Activated naive CD8-positive, alpha-beta T cell treated with anti-CD3 and anti-CD28 coated beads, Interleukin-2, amount 50 U/mL, for 16 hours (primary cell): Measurements from ENCODE around the gene HMGXB4.
"Not testable (repeated sequence)": the region's sequence is repeated elsewhere in the genome, so short reads cannot be mapped to it uniquely, and the experiment has no call there.

Source experiments
- DNase-seq: peaks from one replicate; pipeline ENCODE4 v3.0.0-alpha.2; 2020; ENCODE audit warnings: low read depth, low spot score

HMGXB4 gene

GRCh38 chr22:35257321-35258190, at the start of gene HMGXB4:
Gene HMGXB4, plus strand, starts transcription at chr22:35257493. Its CDS starts 4,898 bp downstream, at chr22:35262391.
- DNase-seq: peak; percentile 65

- no peak for DNase-seq
Measured at GRCh38 chr22:35208003-35208402, 49.3 kb upstream of the HMGXB4 start.

GRCh38 chr22:35209203-35209602, 48.1 kb upstream of the HMGXB4 start:
- no peak for DNase-seq

DNA sequence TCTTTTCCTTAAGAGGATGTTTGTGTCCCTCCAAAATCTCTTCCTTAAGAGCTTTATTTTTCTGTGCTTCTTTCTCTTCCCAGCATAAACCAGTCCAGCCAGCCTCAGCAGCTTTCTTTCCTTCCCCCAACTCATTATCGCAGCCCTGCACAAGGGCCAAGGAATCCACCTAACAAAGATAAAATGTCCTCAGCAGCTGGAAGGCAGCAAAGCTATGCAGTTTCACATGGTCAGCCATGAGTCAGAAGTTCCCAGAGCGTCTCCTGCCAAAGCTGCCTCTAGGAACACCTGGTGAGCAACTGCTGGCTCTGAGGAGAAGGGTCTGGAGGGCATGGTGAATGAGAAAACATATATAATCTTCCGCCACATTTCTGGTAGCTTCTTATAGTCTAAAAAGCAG, 45.3 kb upstream of the HMGXB4 start:
- no peak for DNase-seq

- no peak for DNase-seq
Measured at GRCh38 chr22:35212996-35213395, 44.3 kb upstream of the HMGXB4 start.

- DNase-seq: no peak
Measured at GRCh38 chr22:35214968-35215367, 42.3 kb upstream of the HMGXB4 start.

DNA sequence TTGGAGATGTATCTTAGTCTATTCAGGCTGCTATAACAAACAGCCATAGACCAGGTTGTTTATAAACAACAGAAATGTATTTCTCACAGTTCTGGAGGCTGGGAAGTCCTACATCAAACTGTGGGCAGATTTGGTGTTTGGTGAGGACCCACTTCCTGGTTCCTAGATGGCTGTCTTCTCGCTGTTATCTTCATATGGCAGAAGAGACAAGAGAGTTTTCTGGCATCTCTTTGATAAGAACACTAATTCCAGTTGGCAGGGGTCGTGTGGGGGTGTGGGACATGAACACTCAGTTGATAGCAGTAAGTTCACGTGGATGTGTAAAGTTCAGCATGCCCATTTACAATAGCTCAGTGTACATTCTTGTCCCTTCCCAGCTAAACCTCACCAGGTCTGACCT, 41.3 kb upstream of the HMGXB4 start:
- no peak for DNase-seq

DNA sequence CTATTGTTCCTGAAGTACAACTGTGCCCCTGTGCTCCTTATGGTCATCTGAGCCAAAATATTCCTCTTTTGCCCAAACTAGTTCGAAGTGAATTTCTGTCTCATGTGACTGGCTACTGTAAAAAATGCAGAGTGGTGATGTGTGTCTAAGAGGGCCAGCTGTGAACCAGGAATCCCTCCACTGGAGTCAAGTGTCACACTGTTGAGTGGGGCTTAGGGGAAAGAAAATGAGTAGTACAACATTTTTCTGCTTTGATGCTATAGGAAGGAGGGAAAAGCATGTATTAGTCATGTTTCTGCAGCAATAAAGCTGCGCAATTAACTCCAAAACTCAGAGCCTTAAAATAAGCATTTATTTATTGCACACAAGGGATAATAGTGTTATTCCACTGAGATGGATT, 39.8 kb upstream of the HMGXB4 start:
- DNase-seq: no peak

GRCh38 chr22:35218079-35218478, 39.2 kb upstream of the HMGXB4 start:
- DNase-seq: no peak

DNA sequence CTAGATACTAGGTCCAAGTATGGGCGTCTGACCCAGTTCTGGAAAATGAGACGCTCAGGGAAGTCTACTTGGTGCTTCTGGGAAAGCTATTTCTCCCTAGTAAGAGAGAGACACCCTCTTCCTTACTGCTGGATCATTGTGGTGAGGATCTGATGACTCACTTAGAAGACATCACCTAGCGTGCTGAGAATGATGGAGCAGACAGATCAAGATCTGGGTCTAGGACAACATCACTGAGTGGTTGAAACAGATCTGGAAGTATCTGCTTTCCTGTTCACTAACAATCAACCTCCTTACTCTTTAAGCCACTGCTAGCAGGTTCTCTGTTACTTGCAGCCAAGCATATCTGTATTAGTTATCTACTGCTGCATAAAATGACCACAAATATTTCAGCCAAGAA, 38.3 kb upstream of the HMGXB4 start:
- no peak for DNase-seq

GRCh38 chr22:35220221-35220620, 37.1 kb upstream of the HMGXB4 start:
- DNase-seq: no peak

DNA sequence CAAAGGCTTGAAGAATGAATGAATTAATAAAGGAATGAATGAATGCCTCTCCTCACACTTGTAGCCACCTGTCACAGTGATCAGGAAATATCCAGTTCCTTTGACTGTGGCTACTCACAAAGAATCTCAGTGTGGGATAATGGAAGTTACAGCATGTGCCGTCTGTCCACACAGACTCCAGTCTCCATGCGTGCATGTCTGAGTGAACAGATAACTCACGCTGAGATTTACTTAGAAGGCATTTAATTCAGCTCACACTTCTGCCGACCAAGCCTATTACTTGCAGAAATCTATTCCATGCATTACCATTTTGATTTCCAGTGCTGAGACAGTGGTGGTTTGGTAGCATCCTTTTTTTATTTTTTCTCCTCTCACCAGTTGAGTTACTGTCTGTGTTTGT, 32.3 kb upstream of the HMGXB4 start:
- no peak for DNase-seq

GRCh38 chr22:35226958-35227647, 30.2 kb upstream of the HMGXB4 start:
- DNase-seq: no peak

GRCh38 chr22:35229865-35230264, 27.4 kb upstream of the HMGXB4 start:
- DNase-seq: no peak

DNA sequence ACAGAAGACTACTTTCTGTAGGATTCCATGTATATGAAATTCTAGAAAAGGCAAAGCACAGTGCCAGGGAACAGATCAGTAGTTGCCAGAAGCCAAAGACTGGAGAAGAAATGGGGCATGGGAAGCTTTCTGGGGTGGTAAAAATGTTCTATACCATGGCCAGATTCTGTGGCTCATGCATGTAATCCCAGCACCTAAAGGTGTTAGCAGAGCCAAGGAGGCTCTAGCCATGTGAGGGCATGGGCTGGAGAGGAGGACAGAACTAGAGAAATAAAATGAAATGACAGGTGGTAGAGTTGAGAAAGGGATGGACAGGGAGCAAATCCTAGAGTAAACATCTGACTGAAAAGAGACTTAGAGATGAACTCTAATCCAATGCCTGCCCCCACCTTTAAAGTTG, 26.9 kb upstream of the HMGXB4 start:
- no peak for DNase-seq

GRCh38 chr22:35230839-35231584, 26.3 kb upstream of the HMGXB4 start:
- DNase-seq: no peak

GRCh38 chr22:35231585-35232084, 25.7 kb upstream of the HMGXB4 start:
- DNase-seq: peak; percentile 33

- DNase-seq: not testable (repeated sequence)
Measured at GRCh38 chr22:35238749-35239148, 18.5 kb upstream of the HMGXB4 start.

DNA sequence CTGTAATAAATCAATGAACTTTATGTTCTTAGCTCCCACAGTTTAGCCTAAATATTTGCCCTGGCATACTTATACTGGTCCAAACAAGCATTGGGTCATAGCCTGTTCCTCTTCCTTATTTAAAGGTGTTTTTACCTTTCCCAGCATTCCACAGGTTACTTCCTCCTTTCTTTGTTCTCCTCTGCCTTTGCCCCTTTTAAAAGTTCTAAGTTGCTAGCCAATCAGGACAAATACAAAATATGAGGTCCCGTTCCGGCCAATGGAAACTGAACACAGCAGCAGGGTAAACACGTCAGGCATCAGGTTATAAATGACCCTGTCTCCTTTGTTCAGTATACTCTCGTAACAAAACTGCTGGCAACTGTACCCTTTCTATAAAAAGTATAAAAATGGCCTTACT, 12.8 kb upstream of the HMGXB4 start:
- not testable (repeated sequence) for DNase-seq

- no peak for DNase-seq
Measured at GRCh38 chr22:35250156-35250555, 7.1 kb upstream of the HMGXB4 start.

GRCh38 chr22:35253946-35254345, 3.3 kb upstream of the HMGXB4 start:
- no peak for DNase-seq

DNA sequence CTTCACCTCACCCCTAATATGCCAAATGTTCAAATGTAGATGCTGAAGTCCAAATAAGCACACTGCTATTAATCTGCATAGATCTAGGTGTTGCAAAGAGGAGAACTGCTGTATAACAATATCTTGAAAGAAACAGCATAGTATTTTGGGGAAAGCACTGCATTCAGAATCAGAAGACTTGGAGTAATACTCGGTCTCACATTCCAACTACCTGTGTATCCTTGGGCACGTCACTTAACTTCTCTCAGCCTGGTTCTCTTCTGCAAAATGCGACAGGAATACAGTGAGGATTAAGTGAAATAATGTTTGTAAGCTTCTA, 332 bp upstream of the HMGXB4 start:
- DNase-seq: no peak
